Osteocyte (in vitro differentiated cells): ENCODE measurements around the gene NINJ1. TPM values are rescaled to one million over a fixed set of nuclear protein-coding genes. Genes with fewer than 3 reads are reported as not detected.

Experiments used
- DNase-seq: peaks from one replicate; pipeline ENCODE4 v3.0.0; 2021; ENCODE audit warnings: mixed read lengths; ENCODE audit not compliant: unreplicated experiment; ENCODE audit errors: extremely low spot score
- H3K27ac Mint-ChIP-seq: one replicate; pipeline ENCODE4 v1.8.0; 2021; ENCODE audit warnings: mild to moderate bottlenecking, mixed read lengths; ENCODE audit not compliant: unreplicated experiment
- H3K27me3 Mint-ChIP-seq: one replicate; pipeline ENCODE4 v1.8.0; 2021; ENCODE audit warnings: mixed read lengths; ENCODE audit not compliant: unreplicated experiment
- H3K36me3 Mint-ChIP-seq: one replicate; pipeline ENCODE4 v1.8.0; 2021; ENCODE audit warnings: mixed read lengths; ENCODE audit not compliant: unreplicated experiment
- H3K4me1 Mint-ChIP-seq: one replicate; pipeline ENCODE4 v1.8.0; 2021; ENCODE audit warnings: mixed read lengths; ENCODE audit not compliant: unreplicated experiment
- H3K4me3 Mint-ChIP-seq: one replicate; pipeline ENCODE4 v1.8.0; 2021; ENCODE audit warnings: mild to moderate bottlenecking, moderate library complexity, mixed read lengths; ENCODE audit not compliant: unreplicated experiment
- H3K9me3 Mint-ChIP-seq: one replicate; pipeline ENCODE4 v1.8.0; 2021; ENCODE audit warnings: mixed read lengths; ENCODE audit not compliant: unreplicated experiment
- total RNA-seq: library from RNA; stranded (reverse); gene quantifications from 2 replicates; pipeline ENCODE4 v1.2.1, GENCODE V29; 2021
- TF ChIP-seq, protein P1 (sequence below): fragments of 200-600 bp; sonication (generic); IDR thresholded peaks from 2 replicates; pipeline ENCODE4 v1.5.0; 2021; ENCODE audit warnings: antibody characterized with exemption, mild to moderate bottlenecking, moderate library complexity

The NINJ1 gene
- total RNA-seq, 1 donor from 2014 or later: 32.9 TPM

DNA sequence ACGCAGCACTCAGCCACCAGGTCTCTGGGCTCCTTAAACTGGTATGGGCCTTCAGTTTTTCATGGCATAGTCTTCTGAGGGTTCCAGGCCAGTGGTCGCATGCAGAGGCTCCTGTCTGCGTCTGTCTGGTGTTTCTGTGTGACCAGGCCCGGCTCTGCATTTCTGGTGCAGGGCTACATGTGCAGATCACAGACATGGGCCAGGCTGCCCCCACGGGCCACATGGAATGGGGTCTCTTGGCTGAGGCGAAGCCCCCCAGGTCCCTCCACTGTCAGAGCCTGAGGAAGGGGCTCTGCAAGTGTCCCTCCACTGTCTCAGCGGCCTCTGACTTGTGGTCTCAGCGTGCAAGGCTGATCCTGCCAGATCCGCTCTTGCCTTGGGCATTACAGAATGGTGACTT lies 53.6 kb downstream of the NINJ1 start:
- DNase-seq: no peak
- Mint-ChIP-seq H3K36me3 (no peaks in the 10 kb centered on the region), H3K9me3 (no peaks in the 10 kb centered on the region), H3K27ac (no peak overlapping the region), H3K4me3 (no peak overlapping the region), H3K27me3 (no peaks in the 10 kb centered on the region), H3K4me1 (no peaks in the 10 kb centered on the region)
- TF ChIP-seq, protein P1, sequence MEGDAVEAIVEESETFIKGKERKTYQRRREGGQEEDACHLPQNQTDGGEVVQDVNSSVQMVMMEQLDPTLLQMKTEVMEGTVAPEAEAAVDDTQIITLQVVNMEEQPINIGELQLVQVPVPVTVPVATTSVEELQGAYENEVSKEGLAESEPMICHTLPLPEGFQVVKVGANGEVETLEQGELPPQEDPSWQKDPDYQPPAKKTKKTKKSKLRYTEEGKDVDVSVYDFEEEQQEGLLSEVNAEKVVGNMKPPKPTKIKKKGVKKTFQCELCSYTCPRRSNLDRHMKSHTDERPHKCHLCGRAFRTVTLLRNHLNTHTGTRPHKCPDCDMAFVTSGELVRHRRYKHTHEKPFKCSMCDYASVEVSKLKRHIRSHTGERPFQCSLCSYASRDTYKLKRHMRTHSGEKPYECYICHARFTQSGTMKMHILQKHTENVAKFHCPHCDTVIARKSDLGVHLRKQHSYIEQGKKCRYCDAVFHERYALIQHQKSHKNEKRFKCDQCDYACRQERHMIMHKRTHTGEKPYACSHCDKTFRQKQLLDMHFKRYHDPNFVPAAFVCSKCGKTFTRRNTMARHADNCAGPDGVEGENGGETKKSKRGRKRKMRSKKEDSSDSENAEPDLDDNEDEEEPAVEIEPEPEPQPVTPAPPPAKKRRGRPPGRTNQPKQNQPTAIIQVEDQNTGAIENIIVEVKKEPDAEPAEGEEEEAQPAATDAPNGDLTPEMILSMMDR: no peak

DNA sequence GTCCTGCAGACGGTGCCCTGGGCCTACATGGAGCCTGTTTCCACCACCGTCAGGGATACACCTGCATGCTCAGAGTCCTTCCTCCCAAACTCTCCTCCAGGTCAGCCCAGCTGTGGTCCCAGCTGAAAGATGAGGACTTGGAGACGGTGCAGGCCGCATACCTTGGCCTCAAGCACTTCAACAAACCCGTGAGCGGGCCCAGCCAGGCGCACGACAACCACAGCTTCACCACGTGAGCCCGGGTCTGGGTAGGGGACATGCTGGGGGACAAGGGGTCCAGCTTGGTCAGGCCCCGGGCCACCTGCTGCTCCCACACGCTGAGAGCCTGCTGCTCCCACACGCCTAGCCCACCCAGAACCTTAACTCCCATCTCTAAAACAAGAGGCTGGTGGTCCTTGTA lies 54.7 kb downstream of the NINJ1 start:
- Mint-ChIP-seq H3K27me3 (no peaks in the 10 kb centered on the region), H3K36me3 (no peaks in the 10 kb centered on the region), H3K4me3 (no peak overlapping the region), H3K9me3 (no peaks in the 10 kb centered on the region), H3K27ac (no peak overlapping the region), H3K4me1 (no peaks in the 10 kb centered on the region)
- TF ChIP-seq, protein P1: no peak
- no peak for DNase-seq

DNA sequence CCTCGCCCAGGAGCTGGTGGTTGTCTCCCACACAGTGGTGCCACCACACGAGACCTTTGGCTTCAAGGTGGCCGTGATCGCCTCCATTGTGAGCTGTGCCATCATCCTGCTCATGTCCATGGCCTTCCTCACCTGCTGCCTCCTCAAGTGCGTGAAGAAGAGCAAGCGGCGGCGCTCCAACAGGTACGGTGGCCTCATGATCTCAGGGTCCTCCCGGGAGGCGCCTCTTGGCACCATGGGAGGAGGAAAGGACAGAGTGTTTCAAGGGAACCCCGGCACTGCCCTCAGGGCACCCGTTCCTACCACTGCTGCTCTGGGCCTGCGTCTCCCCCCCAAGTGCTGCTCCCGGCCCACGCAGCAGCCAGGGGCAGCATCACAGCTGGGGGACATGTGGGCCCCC lies 56.2 kb downstream of the NINJ1 start:
- TF ChIP-seq, protein P1: no peak
- H3K36me3 Mint-ChIP-seq: no peaks in the 10 kb centered on the region
- H3K4me3 Mint-ChIP-seq: no peak overlapping the region
- no peaks in the 10 kb centered on the region for H3K9me3 Mint-ChIP-seq
- no peaks in the 10 kb centered on the region for H3K27me3 Mint-ChIP-seq
- no peak overlapping the region for H3K27ac Mint-ChIP-seq
- no peaks in the 10 kb centered on the region for H3K4me1 Mint-ChIP-seq
- DNase-seq: no peak

DNA sequence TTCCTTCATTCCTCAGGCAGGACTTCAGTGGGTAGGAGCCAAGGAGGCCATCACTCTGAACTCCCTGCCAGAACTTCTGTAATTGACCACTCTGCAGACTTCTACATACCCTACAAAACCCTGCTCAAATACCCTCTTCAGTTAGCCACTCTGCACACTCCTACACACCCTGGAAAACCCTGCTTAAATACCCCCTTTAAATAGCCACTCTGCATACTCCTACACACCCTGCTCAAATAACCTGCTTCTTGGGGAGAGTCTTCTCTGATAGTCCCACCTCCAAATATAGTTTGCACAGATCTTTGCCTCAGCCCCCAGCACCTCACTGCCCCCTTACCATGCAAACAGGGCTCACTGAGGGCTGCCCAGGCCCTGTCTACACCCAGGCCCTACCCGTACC lies 56.7 kb downstream of the NINJ1 start:
- Mint-ChIP-seq H3K27ac (no peak overlapping the region), H3K36me3 (no peaks in the 10 kb centered on the region), H3K27me3 (no peaks in the 10 kb centered on the region), H3K4me1 (no peaks in the 10 kb centered on the region), H3K4me3 (no peak overlapping the region), H3K9me3 (no peaks in the 10 kb centered on the region)
- TF ChIP-seq, protein P1: no peak
- no peak for DNase-seq

DNA sequence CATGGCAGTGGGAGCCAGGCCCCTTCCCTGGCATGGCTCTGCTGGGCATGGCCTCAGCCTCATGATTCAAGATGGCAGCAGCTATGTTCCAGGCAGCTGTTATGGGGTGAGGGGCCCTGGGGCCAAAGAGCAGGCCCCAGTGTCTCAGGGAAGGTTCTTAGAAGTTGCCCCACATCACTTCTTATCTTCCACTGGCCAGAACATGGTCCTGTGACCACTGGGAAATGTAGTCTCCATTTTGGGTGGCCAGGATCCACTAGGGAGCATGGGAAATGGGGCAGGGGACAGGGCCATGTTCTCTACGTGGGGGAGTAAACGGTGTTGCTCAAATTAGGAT lies 57.3 kb downstream of the NINJ1 start:
- Mint-ChIP-seq H3K27ac (no peak overlapping the region), H3K4me3 (no peak overlapping the region), H3K36me3 (no peaks in the 10 kb centered on the region), H3K27me3 (no peaks in the 10 kb centered on the region), H3K9me3 (no peaks in the 10 kb centered on the region), H3K4me1 (no peaks in the 10 kb centered on the region)
- TF ChIP-seq, protein P1: no peak
- DNase-seq: no peak
